ENCODE measurements around the gene P3H1. TPM values are rescaled to one million over a fixed set of nuclear protein-coding genes. Genes with fewer than 3 reads are reported as not detected.

Gene P3H1
- total RNA-seq, 1 donor from 2014 or later = 221 TPM

- DNase-seq (ENCODE audit: extremely low spot score, unreplicated experiment) = no peak
- Mint-ChIP-seq H3K27ac (ENCODE audit: unreplicated experiment) (no peak overlapping the region), H3K27me3 (ENCODE audit: unreplicated experiment) (no peaks in the 10 kb centered on the region), H3K9me3 (ENCODE audit: unreplicated experiment) (peaks cover 3% of the 10 kb centered on the region), H3K36me3 (ENCODE audit: unreplicated experiment) (peaks cover 64% of the 10 kb centered on the region), H3K4me1 (ENCODE audit: unreplicated experiment) (no peaks in the 10 kb centered on the region), H3K4me3 (ENCODE audit: unreplicated experiment) (no peak overlapping the region)
- no peak for TF ChIP-seq CTCF (IDR thresholded peaks at IDR 0.05)
Measured at GRCh38 chr1:42703888-42704464, 62.9 kb downstream of the P3H1 start.

- no peaks in the 10 kb centered on the region for H3K9me3 Mint-ChIP-seq (ENCODE audit: unreplicated experiment)
- no peak overlapping the region for H3K27ac Mint-ChIP-seq (ENCODE audit: unreplicated experiment)
- peaks cover 75% of the 10 kb centered on the region for H3K36me3 Mint-ChIP-seq (ENCODE audit: unreplicated experiment)
- H3K4me1 Mint-ChIP-seq (ENCODE audit: unreplicated experiment) = no peaks in the 10 kb centered on the region
- DNase-seq (ENCODE audit: extremely low spot score, unreplicated experiment) = no peak
- H3K4me3 Mint-ChIP-seq (ENCODE audit: unreplicated experiment) = no peak overlapping the region
- TF ChIP-seq CTCF (IDR thresholded peaks at IDR 0.05) = no peak
- no peaks in the 10 kb centered on the region for H3K27me3 Mint-ChIP-seq (ENCODE audit: unreplicated experiment)
Measured at GRCh38 chr1:42700006-42700405, 66.8 kb downstream of the P3H1 start.

GRCh38 chr1:42698081-42698813, 68.6 kb downstream of the P3H1 start:
- H3K9me3 Mint-ChIP-seq (ENCODE audit: unreplicated experiment) = no peaks in the 10 kb centered on the region

More at GRCh38 chr1:42698081-42698813, 68.6 kb downstream of the P3H1 start:
- Mint-ChIP-seq H3K27me3 (ENCODE audit: unreplicated experiment) (no peaks in the 10 kb centered on the region), H3K4me1 (ENCODE audit: unreplicated experiment) (peaks cover 2% of the 10 kb centered on the region), H3K4me3 (ENCODE audit: unreplicated experiment) (no peak overlapping the region), H3K36me3 (ENCODE audit: unreplicated experiment) (peaks cover 70% of the 10 kb centered on the region), H3K27ac (ENCODE audit: unreplicated experiment) (no peak overlapping the region)
- TF ChIP-seq CTCF (IDR thresholded peaks at IDR 0.05) = no peak
- no peak for DNase-seq (ENCODE audit: extremely low spot score, unreplicated experiment)

Other genes starting within 250 kb of the P3H1 start
- gene PPIH, start 108.6 kb downstream of the P3H1 start, total RNA-seq = 26.7 and 30.2 TPM in 2 replicates
- 529 and 538 TPM in 2 replicates for gene YBX1, start 84.6 kb downstream of the P3H1 start, total RNA-seq
- not detected in 2 replicates for gene CLDN19, start 26.8 kb downstream of the P3H1 start, total RNA-seq
- 5.3 and 5.6 TPM in 2 replicates for gene C1orf50, start 221 bp upstream of the P3H1 start, total RNA-seq
- gene TMEM269, start 18.0 kb upstream of the P3H1 start, total RNA-seq = 0.21 and 0.67 TPM in 2 replicates
- 13.2 and 13.8 TPM in 2 replicates for gene ERMAP, start 50.1 kb upstream of the P3H1 start, total RNA-seq
- 36.5 and 36.8 TPM in 2 replicates for gene SVBP, start 50.4 kb upstream of the P3H1 start, total RNA-seq
- 8.7 and 10.7 TPM in 2 replicates for gene ZNF691, start 79.6 kb upstream of the P3H1 start, total RNA-seq
- 200 and 236 TPM in 2 replicates for gene SLC2A1, start 191.8 kb upstream of the P3H1 start, total RNA-seq

Data from osteocyte (in vitro differentiated cells).